WTC11 (cell line): ENCODE data around the gene TMEM98. TPM values are rescaled to one million over a fixed set of nuclear protein-coding genes. Genes with fewer than 3 reads are reported as not detected.
A peak's percentile ranks its signal among the peaks of the same experiment; 100 is the strongest.
"Not testable (repeated sequence)": the region's sequence is repeated elsewhere in the genome, so short reads cannot be mapped to it uniquely, and the experiment has no call there.

Experiments used
- ATAC-seq: fragments of 200-7000 bp; cut with Tn5 transposase; 2 replicates; pipeline ENCODE4 v1.10.0; 2021; ENCODE audit warnings: mild to moderate bottlenecking, moderate library complexity
- CTCF ChIA-PET: fragments of 300-600 bp; sonication (Branson Sonifier 250); formaldehyde crosslinking; loops from one replicate; lab custom pipeline; 2021; ENCODE audit warnings: antibody characterized with exemption; lab: Charles Lee
- POLR2A ChIA-PET: fragments of 350-600 bp; sonication (Branson Sonifier 250); formaldehyde crosslinking; loops from one replicate; lab custom pipeline; 2021; ENCODE audit warnings: antibody characterized with exemption; lab: Charles Lee
- DNase-seq: peaks from one replicate; pipeline ENCODE4 v3.0.0; 2021; ENCODE audit warnings: low spot score
- H3K27ac Mint-ChIP-seq: 2 replicates; pipeline ENCODE4 v1.8.0; 2021; ENCODE audit warnings: mixed read lengths
- H3K27me3 Mint-ChIP-seq: 2 replicates; pipeline ENCODE4 v1.8.0; 2021; ENCODE audit warnings: low read depth, mild to moderate bottlenecking, moderate library complexity, mixed read lengths
- H3K36me3 Mint-ChIP-seq: 2 replicates; pipeline ENCODE4 v1.8.0; 2021; ENCODE audit warnings: mixed read lengths
- H3K4me1 Mint-ChIP-seq: 2 replicates; pipeline ENCODE4 v1.8.0; 2022; ENCODE audit warnings: mixed read lengths
- H3K4me3 Mint-ChIP-seq: 2 replicates; pipeline ENCODE4 v1.8.0; 2021; ENCODE audit warnings: mild to moderate bottlenecking, moderate library complexity, mixed read lengths
- H3K9me3 Mint-ChIP-seq: 2 replicates; pipeline ENCODE4 v1.8.0; 2021; ENCODE audit warnings: mixed read lengths
- AFF4 ChIP-seq: sonication (generic); formaldehyde crosslinking; IDR thresholded peaks from 2 replicates; pipeline ENCODE4 v1.8.1; 2023; ENCODE audit warnings: mild to moderate bottlenecking, missing genetic modification reagents, borderline replicate concordance
- ATF1 ChIP-seq: sonication (generic); formaldehyde crosslinking; IDR thresholded peaks from 2 replicates; pipeline ENCODE4 v1.8.1; 2023; ENCODE audit warnings: mild to moderate bottlenecking, moderate library complexity, missing genetic modification reagents
- CBFB ChIP-seq: sonication (generic); formaldehyde crosslinking; IDR thresholded peaks from 2 replicates; pipeline ENCODE4 v1.8.1; 2022; ENCODE audit warnings: mild to moderate bottlenecking, low read depth, missing genetic modification reagents
- CDX4 ChIP-seq: fragments of 250-450 bp; sonication (Bioruptor Pico); IDR thresholded peaks from 2 replicates; pipeline ENCODE4 v1.9.0; 2021; ENCODE audit warnings: moderate library complexity, mild to moderate bottlenecking, inconsistent platforms, borderline replicate concordance
- CREB1 ChIP-seq: sonication (generic); formaldehyde crosslinking; IDR thresholded peaks from 2 replicates; pipeline ENCODE4 v1.8.0; 2023; ENCODE audit warnings: mild to moderate bottlenecking, missing genetic modification reagents
- EMX1 ChIP-seq: fragments of 250-450 bp; sonication (Bioruptor Pico); IDR thresholded peaks from 2 replicates; pipeline ENCODE4 v1.8.0; 2021; ENCODE audit warnings: mild to moderate bottlenecking
- ERG ChIP-seq: fragments of 250-450 bp; sonication (Bioruptor Pico); IDR thresholded peaks from 2 replicates; pipeline ENCODE4 v1.8.0; 2021; ENCODE audit warnings: mild to moderate bottlenecking
- FOXJ3 ChIP-seq: sonication (generic); formaldehyde crosslinking; IDR thresholded peaks from 2 replicates; pipeline ENCODE4 v1.9.0; 2021; ENCODE audit warnings: missing genetic modification reagents, mild to moderate bottlenecking, borderline replicate concordance
- FOXP1 ChIP-seq: sonication (generic); formaldehyde crosslinking; IDR thresholded peaks from 2 replicates; pipeline ENCODE4 v1.8.0; 2022; ENCODE audit warnings: missing genetic modification reagents, mild to moderate bottlenecking, moderate library complexity, borderline replicate concordance
- HMGXB4 ChIP-seq: sonication (generic); formaldehyde crosslinking; IDR thresholded peaks from 2 replicates; pipeline ENCODE4 v1.8.1; 2023; ENCODE audit warnings: mild to moderate bottlenecking, moderate library complexity, missing genetic modification reagents
- IRF1 ChIP-seq: sonication (generic); formaldehyde crosslinking; IDR thresholded peaks from 2 replicates; pipeline ENCODE4 v1.8.0; 2023; ENCODE audit warnings: missing genetic modification reagents
- NFATC4 ChIP-seq: fragments of 250-450 bp; sonication (Bioruptor Pico); IDR thresholded peaks from 2 replicates; pipeline ENCODE4 v1.9.0; 2021; ENCODE audit warnings: mild to moderate bottlenecking
- NFE2L1 ChIP-seq: sonication (generic); formaldehyde crosslinking; IDR thresholded peaks from 2 replicates; pipeline ENCODE4 v1.8.1; 2023; ENCODE audit warnings: missing genetic modification reagents
- NR3C1 ChIP-seq: sonication (generic); formaldehyde crosslinking; conservative IDR thresholded peaks from 2 replicates; pipeline ENCODE4 v1.8.1; 2023; ENCODE audit warnings: low read depth, mild to moderate bottlenecking, missing genetic modification reagents
- RORB ChIP-seq: fragments of 250-450 bp; sonication (Bioruptor Pico); IDR thresholded peaks from 2 replicates; pipeline ENCODE4 v1.9.0; 2021; ENCODE audit warnings: mild to moderate bottlenecking
- SP1 ChIP-seq: sonication (generic); formaldehyde crosslinking; conservative IDR thresholded peaks from 2 replicates; pipeline ENCODE4 v1.8.1; 2022; ENCODE audit warnings: missing genetic modification reagents
- TP53 ChIP-seq: sonication (generic); formaldehyde crosslinking; IDR thresholded peaks from 2 replicates; pipeline ENCODE4 v1.8.1; 2023; ENCODE audit warnings: mild to moderate bottlenecking, missing genetic modification reagents
- USF1 ChIP-seq: sonication (generic); formaldehyde crosslinking; IDR thresholded peaks from 2 replicates; pipeline ENCODE4 v1.8.0; 2022; ENCODE audit warnings: mild to moderate bottlenecking, missing genetic modification reagents
- ZBTB43 ChIP-seq: sonication (generic); formaldehyde crosslinking; IDR thresholded peaks from 2 replicates; pipeline ENCODE4 v1.8.1; 2023; ENCODE audit warnings: mild to moderate bottlenecking, missing genetic modification reagents
- ZNF121 ChIP-seq: sonication (generic); formaldehyde crosslinking; IDR thresholded peaks from 2 replicates; pipeline ENCODE4 v1.8.0; 2023; ENCODE audit warnings: missing genetic modification reagents
- ZNF219 ChIP-seq: sonication (generic); formaldehyde crosslinking; IDR thresholded peaks from 2 replicates; pipeline ENCODE4 v1.8.0; 2023; ENCODE audit warnings: missing genetic modification reagents, mild to moderate bottlenecking, borderline replicate concordance
- ZNF263 ChIP-seq: sonication (generic); formaldehyde crosslinking; IDR thresholded peaks from 2 replicates; pipeline ENCODE4 v1.8.1; 2022; ENCODE audit warnings: low read depth, mild to moderate bottlenecking, moderate library complexity, missing genetic modification reagents
- ZNF423 ChIP-seq: fragments of 250-450 bp; sonication (Bioruptor Pico); IDR thresholded peaks from 2 replicates; pipeline ENCODE4 v2.1.2; 2022; ENCODE audit warnings: mild to moderate bottlenecking, moderate library complexity
- total RNA-seq: library from RNA; stranded (reverse); gene quantifications from 3 replicates; pipeline ENCODE4 v1.2.3, GENCODE V29; 2021

The TMEM98 gene
- total RNA-seq, 1 experiment from 2014 or later: 70.3 TPM

GRCh38 chr17:32926183-32926582, 1.8 kb upstream of the TMEM98 start:
- ATAC-seq (no peak), DNase-seq (no peak)
- TF ChIP-seq ATF1 (CRISPR knock-in tag) (no peak), ZBTB43 (CRISPR knock-in tag) (no peak), TP53 (CRISPR knock-in tag) (no peak), FOXP1 (CRISPR knock-in tag) (no peak), ZNF423 (CRISPR knock-in tag) (no peak), ERG (CRISPR knock-in tag) (no peak), ZNF121 (no peak), SP1 (CRISPR knock-in tag) (no peak), USF1 (CRISPR knock-in tag) (no peak), HMGXB4 (CRISPR knock-in tag) (no peak), RORB (CRISPR knock-in tag) (no peak), ZNF263 (no peak), IRF1 (CRISPR knock-in tag) (no peak), CBFB (CRISPR knock-in tag) (no peak), NFATC4 (CRISPR knock-in tag) (no peak), FOXJ3 (CRISPR knock-in tag) (no peak), NR3C1 (no peak)
- Mint-ChIP-seq H3K27me3 (peaks cover 5% of the 10 kb centered on the region; the same call in 1 of the 2 replicates), H3K4me3 (no peak overlapping the region), H3K27ac (no peak overlapping the region), H3K4me1 (peaks cover 12% of the 10 kb centered on the region), H3K36me3 (peaks cover 5% of the 10 kb centered on the region), H3K9me3 (peaks cover 14% of the 10 kb centered on the region)
- POLR2A ChIA-PET: no interaction called here
- CTCF ChIA-PET: no interaction called here

- H3K4me3 Mint-ChIP-seq, DNase-seq, ATAC-seq, H3K36me3 Mint-ChIP-seq, H3K27me3 Mint-ChIP-seq, H3K27ac Mint-ChIP-seq: not testable (repeated sequence)
- CTCF ChIA-PET: interaction anchor here (1.6 to 3.0 kb wide), 2 partner anchors 10 to 143 kb away, joined by 6 to 21 read pairs; no protein-coding TSS in a partner anchor
- POLR2A ChIA-PET: interaction anchor here (2.3 kb wide), 1 partner anchor 50 kb away, joined by 7 read pairs; the partner anchor contains the start of gene MYO1D
- Mint-ChIP-seq H3K9me3 (peaks cover 14% of the 10 kb centered on the region), H3K4me1 (peaks cover 12% of the 10 kb centered on the region)
Measured at GRCh38 chr17:32926789-32927188, 1.2 kb upstream of the TMEM98 start.

- ATAC-seq (peak; percentile 11), DNase-seq (no peak)
- TF ChIP-seq CBFB (CRISPR knock-in tag) (no peak), ATF1 (CRISPR knock-in tag) (no peak), NFE2L1 (no peak), ZNF219 (no peak), EMX1 (CRISPR knock-in tag) (no peak), CDX4 (CRISPR knock-in tag) (no peak), CREB1 (no peak), AFF4 (no peak), NFATC4 (CRISPR knock-in tag) (no peak)
- peaks cover 9% of the 10 kb centered on the region for H3K36me3 Mint-ChIP-seq
- peaks cover 12% of the 10 kb centered on the region for H3K4me1 Mint-ChIP-seq
- H3K27me3 Mint-ChIP-seq: peaks cover 5% of the 10 kb centered on the region; the same call in 1 of the 2 replicates
- H3K9me3 Mint-ChIP-seq: peaks cover 14% of the 10 kb centered on the region
- H3K4me3 Mint-ChIP-seq: peak overlapping the region; percentile 77
- H3K27ac Mint-ChIP-seq: peak overlapping the region; percentile 64; the same call in 1 of the 2 replicates
- ChIA-PET POLR2A (interaction anchor here (2.3 kb wide), 1 partner anchor 50 kb away, joined by 7 read pairs; the partner anchor contains the start of gene MYO1D), CTCF (interaction anchor here (1.0 to 3.0 kb wide), 5 partner anchors 10 to 144 kb away, joined by 4 to 26 read pairs (median 11); partner anchors contain the start of gene MYO1D)
Measured at GRCh38 chr17:32927201-32927723, 691 bp upstream of the TMEM98 start.
